ENCODE measurements around the gene IDUA. TPM values are rescaled to one million over a fixed set of nuclear protein-coding genes. Genes with fewer than 3 reads are reported as not detected.

Gene IDUA
- polyA plus RNA-seq, 1 experiment, result 13.2 TPM

DNA sequence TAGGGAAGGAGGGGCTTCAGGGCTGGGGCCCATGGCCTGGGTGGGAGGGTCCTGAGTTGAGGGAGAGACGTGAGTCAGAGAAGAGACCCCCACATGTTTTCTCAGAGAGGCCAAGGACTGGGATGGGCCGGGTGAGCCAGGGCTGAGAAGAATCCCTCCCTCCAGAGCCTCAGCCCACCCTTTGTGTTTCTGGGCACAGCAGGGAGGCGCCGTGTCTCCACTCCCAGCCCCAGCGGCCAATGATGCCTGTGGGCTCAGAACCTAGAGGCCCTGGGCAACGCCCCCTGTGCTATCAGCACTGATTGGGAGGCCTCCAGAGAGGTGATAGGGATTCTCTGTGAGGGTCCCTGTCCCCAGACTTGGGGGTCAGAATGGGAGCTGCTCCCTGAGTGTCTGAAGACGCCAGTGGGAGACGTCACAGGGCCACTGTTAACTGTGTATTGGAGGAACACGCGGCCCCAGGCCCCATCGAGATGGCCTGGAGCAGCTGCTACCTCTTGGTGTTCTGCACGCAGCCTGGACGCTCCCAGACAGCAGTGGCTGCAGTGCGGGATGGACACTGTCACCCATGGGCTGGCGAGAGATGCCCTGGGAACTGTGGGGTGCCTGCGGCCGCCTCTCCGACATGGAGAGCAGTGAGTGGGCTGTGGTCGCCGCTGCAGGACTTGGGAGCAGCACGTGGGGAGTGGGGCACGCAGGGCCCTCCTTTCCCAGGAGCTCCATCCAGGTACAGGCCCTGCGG, 33.1 kb downstream of the IDUA start:
- TF ChIP-seq CTCF (IDR thresholded peaks at IDR 0.05; ENCODE audit: insufficient read depth, low read depth, low read length), result no peak
- DNase-seq (ENCODE audit: low read depth), result no peak
- CTCF ChIA-PET, result no interaction called here
- POLR2A ChIA-PET, result no interaction called here
- Histone ChIP-seq H3K36me3 (ENCODE audit: control insufficient read depth, insufficient read depth, low read length) (no peaks in the 10 kb centered on the region), H3K4me3 (ENCODE audit: low read depth, low read length) (no peak overlapping the region), H3K27me3 (ENCODE audit: control insufficient read depth, insufficient read depth, low read length) (no peaks in the 10 kb centered on the region)

DNA sequence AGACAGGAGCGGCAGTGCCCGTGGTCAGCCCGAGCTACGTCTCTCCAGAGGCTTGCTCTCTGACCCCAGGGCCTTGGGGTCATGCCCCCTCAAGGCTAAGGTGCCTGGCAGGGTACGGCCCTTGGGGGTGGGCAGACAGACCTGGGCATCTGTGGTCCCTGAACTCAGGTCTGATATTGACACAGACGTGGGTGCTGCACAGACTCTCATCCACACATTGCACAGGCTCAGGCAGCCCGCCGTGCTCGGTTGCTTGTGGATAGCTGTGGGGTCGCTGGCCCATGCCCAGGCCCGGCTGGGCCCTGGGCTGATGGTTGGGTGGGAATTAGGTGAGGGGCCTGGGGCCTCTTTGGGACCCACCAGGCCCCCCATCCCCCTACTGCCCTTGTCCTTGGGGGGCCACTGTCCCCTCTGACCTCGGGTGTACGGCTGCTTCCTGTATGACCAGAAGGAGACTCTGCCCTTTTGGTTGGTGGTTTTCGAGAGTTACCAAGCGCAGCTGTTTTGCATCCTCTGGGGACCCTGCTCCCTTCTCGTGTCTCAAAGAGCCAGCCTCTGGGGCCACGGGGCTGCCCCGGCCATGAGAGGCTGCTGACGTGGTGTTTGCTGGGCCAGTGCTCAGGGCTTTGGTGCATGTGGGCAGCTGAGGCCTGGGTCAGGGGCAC, 34.7 kb downstream of the IDUA start:
- ChIA-PET CTCF (no interaction called here), POLR2A (no interaction called here)
- Histone ChIP-seq H3K4me3 (ENCODE audit: low read depth, low read length) (no peak overlapping the region), H3K36me3 (ENCODE audit: control insufficient read depth, insufficient read depth, low read length) (peaks cover 7% of the 10 kb centered on the region), H3K27me3 (ENCODE audit: control insufficient read depth, insufficient read depth, low read length) (no peaks in the 10 kb centered on the region)
- no peak for TF ChIP-seq CTCF (IDR thresholded peaks at IDR 0.05; ENCODE audit: insufficient read depth, low read depth, low read length)
- DNase-seq (ENCODE audit: low read depth), result no peak

- Histone ChIP-seq H3K4me3 (ENCODE audit: low read depth, low read length) (no peak overlapping the region), H3K36me3 (ENCODE audit: control insufficient read depth, insufficient read depth, low read length) (peaks cover 7% of the 10 kb centered on the region), H3K27me3 (ENCODE audit: control insufficient read depth, insufficient read depth, low read length) (no peaks in the 10 kb centered on the region)
- ChIA-PET CTCF (no interaction called here), POLR2A (no interaction called here)
- TF ChIP-seq CTCF (IDR thresholded peaks at IDR 0.05; ENCODE audit: insufficient read depth, low read depth, low read length), result no peak
- no peak for DNase-seq (ENCODE audit: low read depth)
These were observed 35.4 kb downstream of the IDUA start for GRCh38 chr4:1022051-1022738.

GRCh38 chr4:1022739-1023066, 35.9 kb downstream of the IDUA start:
- Histone ChIP-seq H3K27me3 (ENCODE audit: control insufficient read depth, insufficient read depth, low read length) (no peaks in the 10 kb centered on the region), H3K4me3 (ENCODE audit: low read depth, low read length) (no peak overlapping the region), H3K36me3 (ENCODE audit: control insufficient read depth, insufficient read depth, low read length) (peaks cover 7% of the 10 kb centered on the region)
- DNase-seq (ENCODE audit: low read depth), result no peak
- CTCF ChIA-PET, result no interaction called here
- POLR2A ChIA-PET, result no interaction called here
- TF ChIP-seq CTCF (IDR thresholded peaks at IDR 0.05; ENCODE audit: insufficient read depth, low read depth, low read length), result no peak

- no peak for DNase-seq (ENCODE audit: low read depth)
- no peak for TF ChIP-seq CTCF (IDR thresholded peaks at IDR 0.05; ENCODE audit: insufficient read depth, low read depth, low read length)
- CTCF ChIA-PET, result no interaction called here
- POLR2A ChIA-PET, result no interaction called here
- Histone ChIP-seq H3K4me3 (ENCODE audit: low read depth, low read length) (no peak overlapping the region), H3K36me3 (ENCODE audit: control insufficient read depth, insufficient read depth, low read length) (peaks cover 7% of the 10 kb centered on the region), H3K27me3 (ENCODE audit: control insufficient read depth, insufficient read depth, low read length) (no peaks in the 10 kb centered on the region)
These were observed 36.3 kb downstream of the IDUA start for GRCh38 chr4:1023075-1023640.
